Measurements from ENCODE around the gene AP2A2. TPM values are rescaled to one million over a fixed set of nuclear protein-coding genes. Genes with fewer than 3 reads are reported as not detected.
"Not testable (repeated sequence)": the region's sequence is repeated elsewhere in the genome, so short reads cannot be mapped to it uniquely, and the experiment has no call there.

The AP2A2 gene
- total RNA-seq, 3 donors from 2014 or later: 44.6 to 112 (median 54.7) TPM

DNA sequence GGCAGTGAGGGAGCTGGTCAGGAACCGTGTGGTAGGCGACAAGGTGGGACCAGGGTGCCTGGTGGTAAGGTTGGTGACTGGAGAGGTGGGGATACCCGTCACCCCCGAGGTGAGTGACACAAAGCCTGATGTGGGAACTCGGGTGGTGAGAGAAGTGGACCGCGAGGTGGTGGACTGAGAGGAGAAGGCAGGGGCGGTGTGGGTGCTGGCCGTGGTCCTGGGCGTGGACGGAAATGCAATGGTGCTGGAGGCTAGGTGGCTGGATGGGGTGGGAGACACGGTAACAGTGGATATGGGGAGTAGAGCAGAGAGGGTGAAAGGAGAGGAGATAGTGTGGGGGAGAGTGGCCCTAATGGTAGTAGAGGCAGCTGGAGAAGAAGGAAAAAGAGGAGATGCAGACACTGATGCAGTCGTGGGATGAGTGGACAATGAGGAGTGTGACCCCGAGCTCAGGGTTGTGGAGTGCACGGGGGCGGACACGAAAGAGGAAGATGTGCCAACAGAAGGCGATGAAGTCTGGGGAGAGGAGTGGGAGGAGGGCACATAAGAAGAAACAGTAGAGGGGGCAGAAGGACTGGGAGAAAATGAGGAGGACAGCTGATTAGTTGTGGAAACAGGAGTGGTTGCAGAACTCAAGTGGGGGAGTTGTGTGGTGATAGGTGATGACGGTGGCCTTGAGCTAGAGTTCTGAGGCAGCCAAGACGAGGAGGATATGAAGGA lies 90.3 kb downstream of the AP2A2 start:
- H3K4me1 ChIP-seq: no peaks in the 10 kb centered on the region
- DNase-seq (ENCODE audit: low spot score in 2 of 2): no peak
- H3K4me3 ChIP-seq: no peak overlapping the region
- TF ChIP-seq POLR2A (IDR thresholded peaks at IDR 0.05) (no peak), POLR2AphosphoS5 (IDR thresholded peaks at IDR 0.05) (no peak)
- TF ChIP-seq, protein P1, sequence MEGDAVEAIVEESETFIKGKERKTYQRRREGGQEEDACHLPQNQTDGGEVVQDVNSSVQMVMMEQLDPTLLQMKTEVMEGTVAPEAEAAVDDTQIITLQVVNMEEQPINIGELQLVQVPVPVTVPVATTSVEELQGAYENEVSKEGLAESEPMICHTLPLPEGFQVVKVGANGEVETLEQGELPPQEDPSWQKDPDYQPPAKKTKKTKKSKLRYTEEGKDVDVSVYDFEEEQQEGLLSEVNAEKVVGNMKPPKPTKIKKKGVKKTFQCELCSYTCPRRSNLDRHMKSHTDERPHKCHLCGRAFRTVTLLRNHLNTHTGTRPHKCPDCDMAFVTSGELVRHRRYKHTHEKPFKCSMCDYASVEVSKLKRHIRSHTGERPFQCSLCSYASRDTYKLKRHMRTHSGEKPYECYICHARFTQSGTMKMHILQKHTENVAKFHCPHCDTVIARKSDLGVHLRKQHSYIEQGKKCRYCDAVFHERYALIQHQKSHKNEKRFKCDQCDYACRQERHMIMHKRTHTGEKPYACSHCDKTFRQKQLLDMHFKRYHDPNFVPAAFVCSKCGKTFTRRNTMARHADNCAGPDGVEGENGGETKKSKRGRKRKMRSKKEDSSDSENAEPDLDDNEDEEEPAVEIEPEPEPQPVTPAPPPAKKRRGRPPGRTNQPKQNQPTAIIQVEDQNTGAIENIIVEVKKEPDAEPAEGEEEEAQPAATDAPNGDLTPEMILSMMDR (IDR thresholded peaks at IDR 0.05): no peak
- no peak overlapping the region for H3K27ac ChIP-seq
- H3K27me3 ChIP-seq: no peaks in the 10 kb centered on the region
- H3K9me3 ChIP-seq: no peaks in the 10 kb centered on the region
- peaks cover 4% of the 10 kb centered on the region for H3K36me3 ChIP-seq
- intact Hi-C loops (cut with DNase I; ENCODE audit: low total_unique reads): no loop called here

DNA sequence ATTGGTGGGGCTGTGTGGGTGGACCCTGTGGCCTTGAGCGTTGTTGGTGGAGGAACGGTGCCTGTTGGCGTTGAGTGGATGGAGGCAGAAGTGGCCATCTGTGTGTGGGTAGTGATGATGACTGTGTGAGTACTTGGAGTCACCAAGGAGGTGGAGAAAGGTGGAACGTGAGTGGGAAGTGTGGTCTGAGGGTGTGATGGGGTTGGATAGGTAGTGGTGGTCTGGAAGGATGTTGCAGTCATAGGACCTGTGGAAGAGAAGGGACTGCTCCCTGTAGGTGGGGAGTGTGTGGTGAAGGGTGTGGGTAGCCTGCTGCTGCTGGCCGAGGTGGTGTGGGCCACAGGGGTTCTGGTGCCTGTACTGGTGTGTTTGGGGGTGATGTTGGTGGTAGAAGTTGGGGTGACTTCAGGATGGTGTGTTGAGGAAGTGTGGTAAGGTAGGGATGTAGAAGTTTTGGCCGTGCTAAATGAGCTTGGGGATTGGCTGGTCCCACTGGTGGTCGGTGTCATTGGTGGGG lies 91.0 kb downstream of the AP2A2 start:
- H3K4me3 ChIP-seq; DNase-seq (ENCODE audit: low spot score in 2 of 2); H3K4me1 ChIP-seq; H3K9me3 ChIP-seq; intact Hi-C loops (cut with DNase I; ENCODE audit: low total_unique reads); H3K36me3 ChIP-seq; H3K27me3 ChIP-seq; H3K27ac ChIP-seq: not testable (repeated sequence)

DNA sequence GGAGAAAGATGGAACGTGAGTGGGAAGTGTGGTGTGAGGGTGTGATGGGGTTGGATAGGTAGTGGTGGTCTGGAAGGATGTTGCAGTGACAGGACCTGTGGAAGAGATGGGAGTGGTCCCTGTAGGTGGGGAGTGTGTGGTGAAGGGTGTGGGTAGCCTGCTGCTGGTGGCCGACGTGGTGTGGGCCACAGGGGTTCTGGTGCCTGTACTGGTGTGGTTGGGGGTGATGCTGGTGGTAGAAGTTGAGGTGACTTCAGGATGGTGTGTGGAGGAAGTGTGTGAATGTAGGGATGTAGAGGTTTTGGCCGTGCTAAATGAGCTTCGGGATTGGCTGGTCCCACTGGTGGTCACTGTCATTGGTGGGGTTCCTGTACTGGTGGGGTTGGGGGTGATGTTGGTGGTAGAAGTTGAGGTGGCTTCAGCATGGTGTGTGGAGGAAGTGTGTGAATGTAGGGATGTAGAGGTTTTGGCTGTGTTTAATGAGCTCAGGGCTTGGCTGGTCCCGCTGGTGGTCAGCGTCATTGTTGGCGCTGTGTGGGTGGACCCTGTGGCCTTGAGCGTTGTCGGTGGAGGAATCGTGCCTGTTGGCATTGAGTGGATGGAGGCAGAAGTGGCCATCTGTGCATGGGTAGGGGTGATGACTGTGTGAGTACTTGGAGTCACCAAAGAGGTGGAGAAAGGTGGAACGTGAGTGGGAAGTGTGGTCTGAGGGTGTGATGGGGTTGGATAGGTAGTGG lies 91.8 kb downstream of the AP2A2 start:
- H3K4me3 ChIP-seq: no peak overlapping the region
- no peaks in the 10 kb centered on the region for H3K4me1 ChIP-seq
- peak; percentile 22 to 68 for DNase-seq (ENCODE audit: low spot score in 2 of 2)
- no peaks in the 10 kb centered on the region for H3K9me3 ChIP-seq
- no peak overlapping the region for H3K27ac ChIP-seq
- H3K36me3 ChIP-seq: no peaks in the 10 kb centered on the region
- intact Hi-C loops (cut with DNase I; ENCODE audit: low total_unique reads): no loop called here
- H3K27me3 ChIP-seq: no peaks in the 10 kb centered on the region
- no peak for TF ChIP-seq POLR2A (IDR thresholded peaks at IDR 0.05)
- TF ChIP-seq, protein P1 (IDR thresholded peaks at IDR 0.05): no peak
- no peak for TF ChIP-seq POLR2AphosphoS5 (IDR thresholded peaks at IDR 0.05)

- no peak overlapping the region for H3K27ac ChIP-seq
- no peak for DNase-seq (ENCODE audit: low spot score in 2 of 2)
- TF ChIP-seq POLR2AphosphoS5 (IDR thresholded peaks at IDR 0.05): no peak
- TF ChIP-seq, protein P1 (IDR thresholded peaks at IDR 0.05): no peak
- no peak for TF ChIP-seq POLR2A (IDR thresholded peaks at IDR 0.05)
- H3K27me3 ChIP-seq: no peaks in the 10 kb centered on the region
- intact Hi-C loops (cut with DNase I; ENCODE audit: low total_unique reads): no loop called here
- no peaks in the 10 kb centered on the region for H3K4me1 ChIP-seq
- no peaks in the 10 kb centered on the region for H3K36me3 ChIP-seq
- H3K9me3 ChIP-seq: no peaks in the 10 kb centered on the region
- no peak overlapping the region for H3K4me3 ChIP-seq
Measured at GRCh38 chr11:1018091-1018490, 92.4 kb downstream of the AP2A2 start.

DNA sequence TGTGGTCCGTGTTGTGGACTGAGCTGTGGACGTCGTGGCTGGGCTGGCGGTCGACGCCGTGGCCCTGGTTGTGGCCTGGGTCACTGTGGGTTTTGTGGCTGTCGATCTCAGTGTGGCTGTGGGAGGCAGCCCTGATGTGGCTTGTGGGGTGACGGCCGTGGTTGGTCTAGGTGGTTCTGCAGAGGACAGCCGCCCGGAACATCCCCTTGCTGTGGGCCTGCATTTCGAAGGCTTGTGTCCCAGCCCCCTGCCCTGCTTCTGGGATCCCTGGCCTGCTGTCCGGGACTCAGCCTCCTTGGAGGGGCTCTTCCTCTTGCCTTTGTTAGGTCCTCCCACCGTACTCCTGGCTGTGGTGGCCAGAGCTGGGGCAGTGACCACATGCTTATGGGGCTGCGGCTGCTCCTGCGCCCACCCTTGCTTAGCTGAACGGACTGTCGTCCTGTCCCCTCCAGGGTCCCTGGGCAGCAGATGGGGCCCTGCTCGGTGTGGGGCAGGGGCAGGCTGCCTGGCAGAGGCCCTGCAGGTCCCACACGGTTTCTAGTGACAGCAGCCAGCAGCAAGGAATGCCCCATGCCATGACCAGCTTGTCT lies 93.7 kb downstream of the AP2A2 start:
- TF ChIP-seq POLR2A (IDR thresholded peaks at IDR 0.05) (no peak), POLR2AphosphoS5 (IDR thresholded peaks at IDR 0.05) (no peak)
- TF ChIP-seq, protein P1 (IDR thresholded peaks at IDR 0.05): no peak
- H3K9me3 ChIP-seq: no peaks in the 10 kb centered on the region
- intact Hi-C loops (cut with DNase I; ENCODE audit: low total_unique reads): no loop called here
- no peaks in the 10 kb centered on the region for H3K27me3 ChIP-seq
- H3K36me3 ChIP-seq: no peaks in the 10 kb centered on the region
- H3K4me1 ChIP-seq: no peaks in the 10 kb centered on the region
- H3K27ac ChIP-seq: no peak overlapping the region
- H3K4me3 ChIP-seq: no peak overlapping the region
- DNase-seq (ENCODE audit: low spot score in 2 of 2): no peak

Data from breast epithelium (tissue), 4 donors.